GM10248 (cell line): ENCODE data around the gene RASSF8.

Experiments used
- CTCF ChIA-PET: fragments of 300-600 bp; sonication (Branson Sonifier 250); formaldehyde crosslinking; extraction: SDS; loops from one replicate; lab custom pipeline; 2021; ENCODE audit warnings: antibody characterized with exemption; lab: Yijun Ruan, JAX
- POLR2A ChIA-PET: fragments of 350-650 bp; sonication (Branson Sonifier 250); formaldehyde crosslinking; extraction: SDS; loops from one replicate; lab custom pipeline; 2020; ENCODE audit warnings: antibody characterized with exemption; lab: Yijun Ruan, JAX
- DNase-seq: peaks from one replicate; pipeline ENCODE4 v3.0.0; 2012; ENCODE audit errors: extremely low spot score
- TF ChIP-seq, protein P1 (sequence below): IDR thresholded peaks from 2 replicates; pipeline ENCODE4 v1.5.1; 2012; ENCODE audit warnings: mild to moderate bottlenecking, low read depth; ENCODE audit errors: extremely low read depth, missing control alignments, control extremely low read depth

RASSF8 gene

GRCh38 chr12:26077915-26078702 lies 119.6 kb downstream of the RASSF8 start:
- ChIA-PET CTCF (no interaction called here), POLR2A (no interaction called here)
- TF ChIP-seq, protein P1, sequence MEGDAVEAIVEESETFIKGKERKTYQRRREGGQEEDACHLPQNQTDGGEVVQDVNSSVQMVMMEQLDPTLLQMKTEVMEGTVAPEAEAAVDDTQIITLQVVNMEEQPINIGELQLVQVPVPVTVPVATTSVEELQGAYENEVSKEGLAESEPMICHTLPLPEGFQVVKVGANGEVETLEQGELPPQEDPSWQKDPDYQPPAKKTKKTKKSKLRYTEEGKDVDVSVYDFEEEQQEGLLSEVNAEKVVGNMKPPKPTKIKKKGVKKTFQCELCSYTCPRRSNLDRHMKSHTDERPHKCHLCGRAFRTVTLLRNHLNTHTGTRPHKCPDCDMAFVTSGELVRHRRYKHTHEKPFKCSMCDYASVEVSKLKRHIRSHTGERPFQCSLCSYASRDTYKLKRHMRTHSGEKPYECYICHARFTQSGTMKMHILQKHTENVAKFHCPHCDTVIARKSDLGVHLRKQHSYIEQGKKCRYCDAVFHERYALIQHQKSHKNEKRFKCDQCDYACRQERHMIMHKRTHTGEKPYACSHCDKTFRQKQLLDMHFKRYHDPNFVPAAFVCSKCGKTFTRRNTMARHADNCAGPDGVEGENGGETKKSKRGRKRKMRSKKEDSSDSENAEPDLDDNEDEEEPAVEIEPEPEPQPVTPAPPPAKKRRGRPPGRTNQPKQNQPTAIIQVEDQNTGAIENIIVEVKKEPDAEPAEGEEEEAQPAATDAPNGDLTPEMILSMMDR, result no peak
- no peak for DNase-seq

DNA sequence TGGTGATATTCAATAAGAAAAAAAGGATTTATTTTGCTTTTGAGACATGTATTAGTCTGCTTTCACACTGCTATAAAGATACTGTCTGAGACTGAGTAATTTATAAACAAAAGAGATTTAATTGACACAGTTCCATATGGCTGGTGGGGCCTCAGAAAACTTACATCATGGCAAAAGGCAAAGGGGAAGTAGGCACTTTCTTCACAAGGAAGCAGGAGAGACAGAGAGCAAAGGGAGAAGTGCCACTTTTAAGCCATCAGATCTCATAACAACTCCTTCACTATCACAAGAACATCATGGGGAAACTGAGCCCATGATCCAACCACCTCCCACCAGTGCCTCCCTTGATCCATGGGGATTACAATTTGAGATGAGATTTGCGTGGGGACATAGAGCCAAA lies 122.4 kb downstream of the RASSF8 start:
- TF ChIP-seq, protein P1, result no peak
- ChIA-PET POLR2A (no interaction called here), CTCF (interaction anchor here (1.1 kb wide), 1 partner anchor 11 kb away, joined by 5 read pairs; no protein-coding TSS in a partner anchor)
- no peak for DNase-seq

GRCh38 chr12:26086936-26087335 lies 128.5 kb downstream of the RASSF8 start:
- TF ChIP-seq, protein P1, result no peak
- POLR2A ChIA-PET, result no interaction called here
- CTCF ChIA-PET, result interaction anchor here (1.0 to 3.1 kb wide), 2 partner anchors 11 to 34 kb away, joined by 3 to 14 read pairs; no protein-coding TSS in a partner anchor

DNA sequence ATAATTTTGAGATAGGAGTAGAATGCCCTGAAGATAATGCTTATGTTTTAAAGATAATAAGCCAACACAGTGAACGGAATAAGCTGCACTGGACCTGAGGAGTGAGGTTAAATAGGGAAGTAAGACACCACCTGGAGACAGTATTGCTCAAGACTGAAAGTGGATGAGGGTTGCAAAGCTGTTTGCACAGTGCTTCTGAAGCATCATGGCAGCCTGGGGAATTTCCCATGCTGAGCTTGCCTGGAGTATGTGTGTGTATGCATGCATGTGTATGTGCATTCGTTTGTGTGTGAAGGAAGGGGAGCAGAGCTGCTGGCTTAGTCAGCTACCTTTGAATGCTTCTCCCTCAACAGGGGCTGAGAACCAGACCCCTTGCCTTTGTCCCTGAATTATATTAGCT lies 130.5 kb downstream of the RASSF8 start:
- TF ChIP-seq, protein P1, result no peak
- CTCF ChIA-PET, result interaction anchor here (1.4 to 3.1 kb wide), 2 partner anchors 8 to 36 kb away, joined by 3 to 14 read pairs; no protein-coding TSS in a partner anchor
- POLR2A ChIA-PET, result no interaction called here
- DNase-seq, result peak; percentile 66

More at GRCh38 chr12:26086936-26087335, 128.5 kb downstream of the RASSF8 start:
- no peak for DNase-seq

- TF ChIP-seq, protein P1, result no peak
- DNase-seq, result no peak
- POLR2A ChIA-PET, result no interaction called here
- CTCF ChIA-PET, result interaction anchor here (0.9 to 1.5 kb wide), 3 partner anchors 11 to 561 kb away, joined by 3 to 4 read pairs (median 3); no protein-coding TSS in a partner anchor
These were observed 132.5 kb downstream of the RASSF8 start for GRCh38 chr12:26090836-26091510.

- DNase-seq, result no peak
- POLR2A ChIA-PET, result no interaction called here
These were observed 133.3 kb downstream of the RASSF8 start for GRCh38 chr12:26091822-26092221.

More at GRCh38 chr12:26091822-26092221, 133.3 kb downstream of the RASSF8 start:
- TF ChIP-seq, protein P1, result no peak
- CTCF ChIA-PET, result interaction anchor here (0.9 to 1.5 kb wide), 4 partner anchors 10 to 560 kb away, joined by 3 to 5 read pairs (median 4); no protein-coding TSS in a partner anchor
